ENCODE measurements around the gene RGS3.

- TF ChIP-seq CTCF (IDR thresholded peaks at IDR 0.05) (no peak), CREB1 (CRISPR knock-in tag; IDR thresholded peaks at IDR 0.05) (no peak), STAT6 (CRISPR knock-in tag; conservative IDR thresholded peaks at IDR 0.05; ENCODE audit: low read depth) (no peak), NFATC4 (CRISPR knock-in tag; IDR thresholded peaks at IDR 0.05) (no peak), GABPB1 (CRISPR knock-in tag; IDR thresholded peaks at IDR 0.05) (no peak), NR2C2 (CRISPR knock-in tag; IDR thresholded peaks at IDR 0.05) (no peak), SMAD3 (CRISPR knock-in tag; IDR thresholded peaks at IDR 0.05; ENCODE audit: borderline replicate concordance) (no peak), ZBTB43 (CRISPR knock-in tag; IDR thresholded peaks at IDR 0.05) (no peak), ZNF121 (CRISPR knock-in tag; IDR thresholded peaks at IDR 0.05) (no peak), NR3C1 (CRISPR knock-in tag; conservative IDR thresholded peaks at IDR 0.05; ENCODE audit: low read depth) (no peak)
- TF ChIP-seq, protein P1, sequence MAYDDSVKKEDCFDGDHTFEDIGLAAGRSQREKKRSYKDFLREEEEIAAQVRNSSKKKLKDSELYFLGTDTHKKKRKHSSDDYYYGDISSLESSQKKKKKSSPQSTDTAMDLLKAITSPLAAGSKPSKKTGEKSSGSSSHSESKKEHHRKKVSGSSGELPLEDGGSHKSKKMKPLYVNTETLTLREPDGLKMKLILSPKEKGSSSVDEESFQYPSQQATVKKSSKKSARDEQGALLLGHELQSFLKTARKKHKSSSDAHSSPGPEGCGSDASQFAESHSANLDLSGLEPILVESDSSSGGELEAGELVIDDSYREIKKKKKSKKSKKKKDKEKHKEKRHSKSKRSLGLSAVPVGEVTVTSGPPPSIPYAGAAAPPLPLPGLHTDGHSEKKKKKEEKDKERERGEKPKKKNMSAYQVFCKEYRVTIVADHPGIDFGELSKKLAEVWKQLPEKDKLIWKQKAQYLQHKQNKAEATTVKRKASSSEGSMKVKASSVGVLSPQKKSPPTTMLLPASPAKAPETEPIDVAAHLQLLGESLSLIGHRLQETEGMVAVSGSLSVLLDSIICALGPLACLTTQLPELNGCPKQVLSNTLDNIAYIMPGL (CRISPR knock-in tag; IDR thresholded peaks at IDR 0.05), result no peak
Observed at GRCh38 chr9:113590389-113590788, 126.9 kb downstream of the RGS3 start.
